B cell (primary cell): ENCODE results near the gene STRIP1. TPM values are rescaled to one million over a fixed set of nuclear protein-coding genes. Genes with fewer than 3 reads are reported as not detected.
A peak's percentile ranks its signal among the peaks of the same experiment; 100 is the strongest.

ENCODE experiments used
- ATAC-seq: fragments of 200-7000 bp; cut with Tn5 transposase; one replicate; pipeline ENCODE4 v1.10.0; 2021; ENCODE audit warnings: low read depth, mild to moderate bottlenecking, moderate number of reproducible peaks, moderate library complexity
- CTCF ChIA-PET: fragments of 350-600 bp; sonication (Branson Sonifier 250); formaldehyde crosslinking; loops from one replicate; lab custom pipeline; 2021; ENCODE audit warnings: antibody characterized with exemption, inconsistent platforms; lab: Charles Lee
- POLR2A ChIA-PET: fragments of 350-600 bp; sonication (Branson Sonifier 250); formaldehyde crosslinking; loops from one replicate; lab custom pipeline; 2021; ENCODE audit warnings: antibody characterized with exemption; lab: Charles Lee
- DNase-seq: peaks from one replicate; pipeline ENCODE4 v3.0.0; 2013
- H2AFZ ChIP-seq: 2 replicates; pipeline ENCODE4 v1.6.1; 2012; ENCODE audit warnings: mild to moderate bottlenecking, low read depth, low read length; ENCODE audit not compliant: insufficient read depth, poor library complexity, severe bottlenecking
- H3K27ac ChIP-seq, 2 donors: 1 replicate in 1 of 2; 2 replicates in 1 of 2; pipeline ENCODE4 v1.5.1; 2012 to 2013; ENCODE audit warnings: low read length in 2 of 2, mild to moderate bottlenecking in 2 of 2, moderate library complexity in 1 of 2
- H3K27me3 ChIP-seq, 4 experiments: fragments of 200-600 bp in 1 of 4; sonication (generic) in 1 of 4; replicated peaks in 1 of 4; 1 replicate in 2 of 4; 2 replicates in 2 of 4; pipeline versions ENCODE4 v1.6.1 to v1.7.0; 2013 to 2016; ENCODE audit warnings: low read length in 3 of 4, mild to moderate bottlenecking in 2 of 4, mixed read lengths in 1 of 4, moderate library complexity in 1 of 4; ENCODE audit not compliant: insufficient read depth in 4 of 4, control insufficient read depth in 3 of 4; ENCODE audit errors: control extremely low read depth in 1 of 4
- H3K36me3 ChIP-seq, 2 experiments: replicated peaks in 1 of 2; 1 replicate in 1 of 2; 2 replicates in 1 of 2; pipeline versions ENCODE4 v1.6.1 to v1.7.1; 2013; ENCODE audit warnings: low read length in 1 of 2; ENCODE audit not compliant: insufficient read depth in 2 of 2, control insufficient read depth in 1 of 2; ENCODE audit errors: control extremely low read depth in 1 of 2, extremely low read depth in 1 of 2
- H3K4me1 ChIP-seq, 2 donors: fragments of 200-600 bp in 1 of 2; sonication (generic) in 1 of 2; 1 replicate in 1 of 2; 2 replicates in 1 of 2; pipeline versions ENCODE4 v1.5.1 to v1.6.1; 2013 to 2017; ENCODE audit warnings: low read length in 2 of 2; ENCODE audit not compliant: control insufficient read depth in 2 of 2, insufficient read depth in 2 of 2
- H3K4me2 ChIP-seq: replicated peaks from 2 replicates; pipeline ENCODE3; 2012; ENCODE audit warnings: mild to moderate bottlenecking, low read depth, low read length; ENCODE audit not compliant: poor library complexity, severe bottlenecking
- H3K4me3 ChIP-seq, 5 experiments: fragments of 200-600 bp in 1 of 5; sonication (generic) in 1 of 5; 1 replicate in 3 of 5; 2 replicates in 2 of 5; pipeline versions ENCODE4 v1.5.1 to v1.7.0; 2011 to 2016; ENCODE audit warnings: low read length in 4 of 5, mild to moderate bottlenecking in 4 of 5, low read depth in 2 of 5, control low read depth in 1 of 5, moderate library complexity in 1 of 5; ENCODE audit not compliant: insufficient read depth in 1 of 5; ENCODE audit errors: control extremely low read depth in 1 of 5, extremely low read depth in 1 of 5
- H3K79me2 ChIP-seq: fragments of 200-600 bp; sonication (generic); one replicate; pipeline ENCODE4 v1.6.0; 2016; ENCODE audit warnings: low read length; ENCODE audit not compliant: control insufficient read depth, insufficient read depth
- H3K9ac ChIP-seq: fragments of 200-600 bp; sonication (generic); 2 replicates; pipeline ENCODE4 v1.6.1; 2017; ENCODE audit warnings: mild to moderate bottlenecking, low read length, moderate library complexity
- H3K9me3 ChIP-seq, 3 donors: one replicate each; pipeline versions ENCODE4 v1.6.1 to v1.7.1; 2013; ENCODE audit warnings: low read length in 2 of 3; ENCODE audit not compliant: control insufficient read depth in 2 of 3, insufficient read depth in 1 of 3; ENCODE audit errors: control extremely low read depth in 1 of 3
- H4K20me1 ChIP-seq: 2 replicates; pipeline ENCODE4 v1.6.0; 2012; ENCODE audit warnings: mild to moderate bottlenecking, low read length; ENCODE audit not compliant: insufficient read depth, control insufficient read depth, poor library complexity, severe bottlenecking
- H3K27ac Mint-ChIP-seq: one replicate; pipeline ENCODE4 v1.8.0; 2021; ENCODE audit warnings: mixed read lengths
- H3K27me3 Mint-ChIP-seq: one replicate; pipeline ENCODE4 v1.8.0; 2021; ENCODE audit warnings: mixed read lengths
- H3K4me1 Mint-ChIP-seq: one replicate; pipeline ENCODE4 v1.8.0; 2021; ENCODE audit warnings: mixed read lengths
- H3K4me3 Mint-ChIP-seq: one replicate; pipeline ENCODE4 v1.8.0; 2021; ENCODE audit warnings: mixed read lengths
- H3K9me3 Mint-ChIP-seq: one replicate; pipeline ENCODE4 v1.8.0; 2022; ENCODE audit warnings: mixed read lengths; ENCODE audit not compliant: insufficient read depth
- EZH2 ChIP-seq: IDR thresholded peaks from 2 replicates; pipeline ENCODE4 v1.6.1; 2012; ENCODE audit warnings: borderline replicate concordance, low read depth, mild to moderate bottlenecking, moderate library complexity, low read length; ENCODE audit not compliant: insufficient read depth, poor library complexity, severe bottlenecking
- WGBS: methylation state at CpG from one replicate; pipeline ENCODE4 v1.1.5; 2013; ENCODE audit warnings: missing lambda C conversion rate; ENCODE audit not compliant: insufficient coverage; 5-methylcytosine and 5-hydroxymethylcytosine counted together
- intact Hi-C: fragments of 100-400 bp; cut with micrococcal nuclease; formaldehyde crosslinking; loops from one replicate; pipeline ENCODE4 v1.10.0; 2022
- polyA plus RNA-seq: library from polyadenylated mRNA; depleted of rRNA; stranded (reverse); fragments of >200 nt; gene quantifications from 2 replicates; pipeline ENCODE4 v1.2.3, GENCODE V29; 2012
- total RNA-seq, 2 donors: library from RNA; stranded (reverse); fragments of 120-200 nt in 1 of 2; gene quantifications; 1 replicate in 1 of 2; 2 replicates in 1 of 2; pipeline versions ENCODE4 v1.2.3 to v1.2.4, GENCODE V29; 2013 to 2022
- TF ChIP-seq, protein P1 (sequence below): fragments of 200-600 bp; IDR thresholded peaks from one replicate; pipeline ENCODE4 v1.8.0; 2022; ENCODE audit warnings: antibody characterized with exemption, mild to moderate bottlenecking

The STRIP1 gene
- total and polyA plus RNA-seq, 2 donors (not counting 1 experiment from before 2014, with no cell fraction given), result 41.5 to 105 TPM

DNA sequence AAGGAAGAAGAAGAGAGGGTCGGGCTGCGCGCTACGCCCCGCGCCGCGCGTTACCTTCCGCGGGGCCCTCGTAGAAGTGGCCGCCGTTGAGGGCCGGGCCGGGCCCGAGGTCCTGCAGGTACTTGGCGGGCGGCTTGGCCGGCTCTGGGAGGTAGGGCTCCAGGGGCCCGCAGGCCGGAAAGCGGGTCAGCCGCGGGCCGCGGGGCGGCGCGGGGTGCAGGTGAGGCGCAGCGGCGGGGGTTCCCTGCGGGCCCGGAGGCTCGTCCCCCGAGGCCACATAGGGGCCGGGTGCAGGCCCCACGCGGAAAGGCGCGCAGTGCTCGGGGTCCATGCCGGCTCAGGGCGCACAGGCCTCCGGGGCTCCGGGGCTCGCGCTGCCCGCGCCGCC is 35.9 kb downstream of the STRIP1 start:
- no peaks in the 10 kb centered on the region for H3K36me3 ChIP-seq
- POLR2A ChIA-PET, result no interaction called here
- Mint-ChIP-seq H3K27ac (no peak overlapping the region), H3K4me1 (peaks cover 25% of the 10 kb centered on the region), H3K9me3 (no peaks in the 10 kb centered on the region), H3K4me3 (peak overlapping the region; percentile 94), H3K27me3 (peaks cover 63% of the 10 kb centered on the region)
- H3K79me2 ChIP-seq, result no peaks in the 10 kb centered on the region
- peaks cover 0 to 35% (median 0%) of the 10 kb centered on the region in 3 donors for H3K9me3 ChIP-seq
- peaks cover 0 to 68% (median 45%) of the 10 kb centered on the region in 4 experiments for H3K27me3 ChIP-seq
- H3K4me1 ChIP-seq, result peaks cover 34 to 40% of the 10 kb centered on the region in 2 donors
- CTCF ChIA-PET, result interaction anchor here (1.0 kb wide), 1 partner anchor 17 kb away, joined by 3 read pairs; no protein-coding TSS in a partner anchor
- ATAC-seq (peak; percentile 15), DNase-seq (no peak)
- H2AFZ ChIP-seq, result peak overlapping the region; percentile 53
- no peak for TF ChIP-seq EZH2
- TF ChIP-seq, protein P1, sequence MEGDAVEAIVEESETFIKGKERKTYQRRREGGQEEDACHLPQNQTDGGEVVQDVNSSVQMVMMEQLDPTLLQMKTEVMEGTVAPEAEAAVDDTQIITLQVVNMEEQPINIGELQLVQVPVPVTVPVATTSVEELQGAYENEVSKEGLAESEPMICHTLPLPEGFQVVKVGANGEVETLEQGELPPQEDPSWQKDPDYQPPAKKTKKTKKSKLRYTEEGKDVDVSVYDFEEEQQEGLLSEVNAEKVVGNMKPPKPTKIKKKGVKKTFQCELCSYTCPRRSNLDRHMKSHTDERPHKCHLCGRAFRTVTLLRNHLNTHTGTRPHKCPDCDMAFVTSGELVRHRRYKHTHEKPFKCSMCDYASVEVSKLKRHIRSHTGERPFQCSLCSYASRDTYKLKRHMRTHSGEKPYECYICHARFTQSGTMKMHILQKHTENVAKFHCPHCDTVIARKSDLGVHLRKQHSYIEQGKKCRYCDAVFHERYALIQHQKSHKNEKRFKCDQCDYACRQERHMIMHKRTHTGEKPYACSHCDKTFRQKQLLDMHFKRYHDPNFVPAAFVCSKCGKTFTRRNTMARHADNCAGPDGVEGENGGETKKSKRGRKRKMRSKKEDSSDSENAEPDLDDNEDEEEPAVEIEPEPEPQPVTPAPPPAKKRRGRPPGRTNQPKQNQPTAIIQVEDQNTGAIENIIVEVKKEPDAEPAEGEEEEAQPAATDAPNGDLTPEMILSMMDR, result no peak
- peak overlapping the region; percentile 35 for H3K9ac ChIP-seq
- H3K4me2 ChIP-seq, result peak overlapping the region; percentile 81
- intact Hi-C loops, result no loop called here
- 6% methylated on average over 52 of the region's 52 CpGs for WGBS
- no peak overlapping the region for H3K27ac ChIP-seq
- H3K4me3 ChIP-seq, result peak overlapping the region in 3 of 5 experiments; percentile 25 to 41 (median 39)
- H4K20me1 ChIP-seq, result peaks cover 4% of the 10 kb centered on the region

DNA sequence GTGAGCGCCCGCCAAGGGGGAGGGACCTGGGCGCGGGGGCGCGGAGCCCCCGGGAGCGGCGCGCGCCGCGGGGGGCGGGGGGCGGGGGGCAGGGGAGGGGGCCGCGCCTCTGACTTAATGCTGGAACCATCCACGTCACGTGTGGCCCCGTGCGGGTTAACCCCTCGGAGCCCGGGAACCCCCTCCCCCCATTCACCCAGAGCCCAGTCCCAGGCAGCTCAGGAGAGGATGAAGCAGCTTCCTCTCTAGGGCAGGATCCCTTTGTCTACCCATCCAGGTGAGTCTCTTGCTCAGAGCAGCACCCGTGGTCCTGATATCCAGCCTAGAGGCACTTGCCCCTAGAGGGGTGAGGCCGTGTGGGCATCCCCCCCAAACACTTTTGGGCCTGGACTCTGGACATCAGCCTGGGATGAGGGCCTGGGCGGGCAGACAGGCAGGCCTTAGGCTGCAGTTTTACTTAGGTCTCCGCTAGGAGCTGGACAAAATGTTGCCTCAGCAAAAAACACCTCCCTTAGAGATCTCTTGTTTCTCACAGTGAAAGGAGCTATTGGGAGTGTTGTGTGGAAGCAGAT is 36.3 kb downstream of the STRIP1 start, which contains the start of gene ALX3:
ALX3 (minus strand) TSS at position 2 of the 572 bp plus-strand sequence. CDS start 60 bp downstream, outside the sequence.
- Histone ChIP-seq H3K4me1 (peaks cover 34 to 40% of the 10 kb centered on the region in 2 donors), H3K4me3 (peak within 1 kb of the TSS in 4 of 5 experiments; percentile 6 to 60 (median 33)), H3K9me3 (peaks cover 0 to 35% (median 0%) of the 10 kb centered on the region in 3 donors), H3K27me3 (peaks cover 0 to 68% (median 45%) of the 10 kb centered on the region in 4 experiments), H3K27ac (no peak within 1 kb of the TSS), H3K4me2 (peak within 1 kb of the TSS; percentile 81), H3K36me3 (no peaks in the 10 kb centered on the region), H2AFZ (peak within 1 kb of the TSS; percentile 53), H4K20me1 (peaks cover 4% of the 10 kb centered on the region), H3K79me2 (no peaks in the 10 kb centered on the region), H3K9ac (peak within 1 kb of the TSS; percentile 35)
- H3K4me1 Mint-ChIP-seq, result peaks cover 25% of the 10 kb centered on the region
- 8% methylated on average over 21 of the region's 27 CpGs for WGBS
- H3K27me3 Mint-ChIP-seq, result peaks cover 62% of the 10 kb centered on the region
- CTCF ChIA-PET, result interaction anchor here (0.6 to 2.1 kb wide), 4 partner anchors 11 to 35 kb away, joined by 3 to 10 read pairs (median 4); no protein-coding TSS in a partner anchor
- no peak for TF ChIP-seq EZH2
- TF ChIP-seq, protein P1, result no peak
- H3K9me3 Mint-ChIP-seq, result no peaks in the 10 kb centered on the region
- POLR2A ChIA-PET, result no interaction called here
- ATAC-seq, result no peak
- DNase-seq, result no peak
- no peak within 1 kb of the TSS for H3K27ac Mint-ChIP-seq
- peak within 1 kb of the TSS; percentile 94 for H3K4me3 Mint-ChIP-seq
- intact Hi-C loops, result no loop called here
